DND-41 (cell line): ENCODE measurements around the gene KRTAP10-5.

ENCODE experiments used
- ATAC-seq: fragments of 200-7000 bp; cut with Tn5 transposase; 3 replicates; pipeline ENCODE4 v1.9.1; 2021; ENCODE audit warnings: low read depth; ENCODE audit not compliant: insufficient read depth
- DNase-seq: peaks from one replicate; pipeline ENCODE4 v3.0.0-alpha.2; 2020
- H2AFZ ChIP-seq: 2 replicates; pipeline ENCODE4 v1.6.0; 2012; ENCODE audit warnings: low read depth, low read length
- H3K27ac ChIP-seq: 2 replicates; pipeline ENCODE4 v1.5.1; 2012; ENCODE audit warnings: low read length, inconsistent platforms
- H3K27me3 ChIP-seq: fragments of 200-600 bp; sonication (generic); 2 replicates; pipeline ENCODE4 v1.6.0; 2012; ENCODE audit warnings: low read length, mild to moderate bottlenecking, inconsistent platforms; ENCODE audit not compliant: insufficient read depth, poor library complexity
- H3K36me3 ChIP-seq: 2 replicates; pipeline ENCODE4 v1.5.1; 2012; ENCODE audit warnings: low read length, inconsistent platforms; ENCODE audit not compliant: insufficient read depth
- H3K4me1 ChIP-seq: 2 replicates; pipeline ENCODE4 v1.5.1; 2012; ENCODE audit warnings: mild to moderate bottlenecking, low read length; ENCODE audit not compliant: insufficient read depth
- H3K4me2 ChIP-seq: 2 replicates; pipeline ENCODE4 v1.6.0; 2012; ENCODE audit warnings: mild to moderate bottlenecking, moderate library complexity, low read length, inconsistent platforms; ENCODE audit not compliant: insufficient read depth
- H3K4me3 ChIP-seq, 2 experiments: fragments of 200-600 bp in 1 of 2; shearing (Covaris generic) in 1 of 2; 2 replicates each; pipeline ENCODE4 v1.5.1; 2012 to 2016; ENCODE audit warnings: inconsistent platforms in 2 of 2, low read length in 2 of 2, mild to moderate bottlenecking in 2 of 2, low read depth in 1 of 2, moderate library complexity in 1 of 2
- H3K79me2 ChIP-seq: 2 replicates; pipeline ENCODE4 v1.6.0; 2012; ENCODE audit warnings: low read length, inconsistent platforms; ENCODE audit not compliant: insufficient read depth
- H3K9ac ChIP-seq: 2 replicates; pipeline ENCODE4 v1.6.0; 2012; ENCODE audit warnings: low read depth, mild to moderate bottlenecking, inconsistent platforms, low read length, moderate library complexity
- H3K9me3 ChIP-seq: 2 replicates; pipeline ENCODE4 v1.5.1; 2012; ENCODE audit warnings: low read length, moderate library complexity, mild to moderate bottlenecking, inconsistent platforms; ENCODE audit not compliant: insufficient read depth, severe bottlenecking
- H4K20me1 ChIP-seq: 2 replicates; pipeline ENCODE4 v1.6.0; 2012; ENCODE audit warnings: low read length; ENCODE audit not compliant: insufficient read depth
- CTCF ChIP-seq: IDR thresholded peaks from 2 replicates; pipeline ENCODE4 v1.5.1; 2012; ENCODE audit warnings: borderline replicate concordance, low read length, moderate library complexity, mild to moderate bottlenecking; ENCODE audit not compliant: poor library complexity, severe bottlenecking; ENCODE audit errors: extremely low read depth
- EZH2 ChIP-seq: IDR thresholded peaks from 3 replicates; pipeline ENCODE4 v1.6.1; 2012; ENCODE audit warnings: borderline replicate concordance, low read depth, mild to moderate bottlenecking, moderate library complexity, low read length, inconsistent platforms; ENCODE audit not compliant: severe bottlenecking

KRTAP10-5 gene

GRCh38 chr21:44603911-44604310, 23.5 kb upstream of the KRTAP10-5 start:
- no peak for ATAC-seq
- TF ChIP-seq CTCF: no peak
- no peak for TF ChIP-seq EZH2
- no peak overlapping the region for H3K4me3 ChIP-seq
- H2AFZ ChIP-seq: no peak overlapping the region
- H3K27ac ChIP-seq: no peak overlapping the region
- no peak for DNase-seq
- H3K4me2 ChIP-seq: no peak overlapping the region
- H3K9ac ChIP-seq: no peak overlapping the region
- H3K4me1 ChIP-seq: no peaks in the 10 kb centered on the region
- H4K20me1 ChIP-seq: no peaks in the 10 kb centered on the region
- H3K79me2 ChIP-seq: no peaks in the 10 kb centered on the region
- H3K27me3 ChIP-seq: no peaks in the 10 kb centered on the region
- H3K9me3 ChIP-seq: no peaks in the 10 kb centered on the region
- no peaks in the 10 kb centered on the region for H3K36me3 ChIP-seq

GRCh38 chr21:44603109-44603875, 22.9 kb upstream of the KRTAP10-5 start:
- DNase-seq (no peak), ATAC-seq (no peak)
- no peak overlapping the region for H3K4me3 ChIP-seq
- H3K27me3 ChIP-seq: no peaks in the 10 kb centered on the region
- no peak overlapping the region for H2AFZ ChIP-seq
- H3K36me3 ChIP-seq: no peaks in the 10 kb centered on the region
- no peaks in the 10 kb centered on the region for H4K20me1 ChIP-seq
- no peak overlapping the region for H3K27ac ChIP-seq
- no peak overlapping the region for H3K4me2 ChIP-seq
- H3K9me3 ChIP-seq: no peaks in the 10 kb centered on the region
- no peaks in the 10 kb centered on the region for H3K79me2 ChIP-seq
- no peak overlapping the region for H3K9ac ChIP-seq
- H3K4me1 ChIP-seq: no peaks in the 10 kb centered on the region
- no peak for TF ChIP-seq EZH2
- no peak for TF ChIP-seq CTCF

- DNase-seq: no peak
- H3K4me3 ChIP-seq: no peak overlapping the region
- H2AFZ ChIP-seq: no peak overlapping the region
- H3K27me3 ChIP-seq: no peaks in the 10 kb centered on the region
- no peak for ATAC-seq
- no peak overlapping the region for H3K9ac ChIP-seq
- no peaks in the 10 kb centered on the region for H3K79me2 ChIP-seq
- no peak overlapping the region for H3K27ac ChIP-seq
- H3K4me1 ChIP-seq: no peaks in the 10 kb centered on the region
- no peaks in the 10 kb centered on the region for H4K20me1 ChIP-seq
- H3K4me2 ChIP-seq: no peak overlapping the region
- H3K36me3 ChIP-seq: no peaks in the 10 kb centered on the region
- no peaks in the 10 kb centered on the region for H3K9me3 ChIP-seq
- TF ChIP-seq CTCF: no peak
- no peak for TF ChIP-seq EZH2
Observed at GRCh38 chr21:44602463-44602850, 22.1 kb upstream of the KRTAP10-5 start.
